ENCODE data around the gene ATF4.

DNA sequence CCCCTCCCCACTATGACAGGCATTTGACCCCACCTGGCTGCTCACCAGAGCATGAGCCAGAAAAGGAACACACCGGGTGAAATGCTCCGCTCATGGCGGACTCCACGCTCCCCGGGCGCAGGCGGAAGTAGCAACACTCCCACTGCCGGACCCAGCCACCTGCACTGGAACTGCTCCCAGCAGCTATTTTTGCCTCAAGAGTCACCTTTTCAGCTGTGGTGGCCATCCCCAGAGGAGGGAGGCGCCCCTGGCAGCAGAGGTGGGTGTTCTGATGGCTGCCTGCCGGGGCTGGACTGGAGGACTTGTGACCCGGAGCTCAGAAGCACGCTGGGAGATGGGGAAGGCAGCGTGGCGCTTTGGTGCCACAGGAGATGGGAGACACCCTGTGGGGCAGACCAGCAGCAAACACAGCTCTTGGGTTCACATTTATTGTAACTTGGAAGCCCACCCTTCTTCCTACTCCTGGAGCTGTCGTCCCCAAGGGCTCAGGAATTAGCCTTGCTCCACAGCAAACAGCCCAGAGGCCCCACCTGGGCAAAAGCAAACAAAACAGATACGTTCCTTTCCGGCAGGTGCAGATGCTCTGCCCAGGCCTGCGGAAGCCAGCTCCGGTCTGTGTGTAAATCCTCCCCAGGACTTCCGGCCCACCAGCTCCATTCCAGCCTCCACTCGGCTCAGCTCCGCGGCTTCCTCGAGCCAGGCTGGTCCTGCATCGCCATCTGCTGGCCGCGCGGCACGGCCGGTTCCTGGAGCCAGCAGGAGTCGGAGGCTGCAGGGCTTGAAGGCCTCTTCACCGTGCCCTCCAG, 8.5 kb downstream of the ATF4 start:
- TF ChIP-seq SIN3A (conservative IDR thresholded peaks at IDR 0.05 in 1 of 2, IDR thresholded peaks at IDR 0.05 in 1 of 2; ENCODE audit: low read depth in 1 of 2, low read length in 2 of 2) (peak; percentile 19 to 92; a peak in 2 of 4 replicates), TEAD4 (IDR thresholded peaks at IDR 0.05; ENCODE audit: low read depth, low read length) (peak; percentile 88), YY1 (IDR thresholded peaks at IDR 0.05; ENCODE audit: low read depth, low read length) (peak; percentile 88), TCF12 (IDR thresholded peaks at IDR 0.05; ENCODE audit: low read depth, low read length) (0 out of 2 replicates have a peak, but pooled peaks have one; percentile 73), JUN (IDR thresholded peaks at IDR 0.05; ENCODE audit: low read depth, low read length) (no peak), EZH2 (IDR thresholded peaks at IDR 0.05; ENCODE audit: low read depth, low read length, severe bottlenecking) (no peak), RFX5 (IDR thresholded peaks at IDR 0.05; ENCODE audit: borderline replicate concordance, low read depth, low read length) (peak; percentile 79; the same call in 1 of the 2 replicates)
- TF ChIP-seq, protein P1, sequence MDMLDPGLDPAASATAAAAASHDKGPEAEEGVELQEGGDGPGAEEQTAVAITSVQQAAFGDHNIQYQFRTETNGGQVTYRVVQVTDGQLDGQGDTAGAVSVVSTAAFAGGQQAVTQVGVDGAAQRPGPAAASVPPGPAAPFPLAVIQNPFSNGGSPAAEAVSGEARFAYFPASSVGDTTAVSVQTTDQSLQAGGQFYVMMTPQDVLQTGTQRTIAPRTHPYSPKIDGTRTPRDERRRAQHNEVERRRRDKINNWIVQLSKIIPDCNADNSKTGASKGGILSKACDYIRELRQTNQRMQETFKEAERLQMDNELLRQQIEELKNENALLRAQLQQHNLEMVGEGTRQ (IDR thresholded peaks at IDR 0.05; ENCODE audit: low read length): no peak

Data from H1 (cell line).